Activated naive CD8-positive, alpha-beta T cell treated with anti-CD3 and anti-CD28 coated beads, Interleukin-2, amount 50 U/mL, for 24 hours (primary cell): ENCODE results near the gene CAPNS2.

ENCODE experiments used
- ATAC-seq: fragments of 150-1000 bp; cut with Tn5 transposase; one replicate; pipeline ENCODE4 v1.10.0; 2021
- DNase-seq: peaks from one replicate; pipeline ENCODE4 v3.0.0; 2021
- H3K27ac Mint-ChIP-seq: one replicate; pipeline ENCODE4 v1.8.0; 2021; ENCODE audit warnings: mild to moderate bottlenecking, mixed read lengths
- H3K27me3 Mint-ChIP-seq: one replicate; pipeline ENCODE4 v1.8.0; 2021; ENCODE audit warnings: mixed read lengths
- H3K36me3 Mint-ChIP-seq: one replicate; pipeline ENCODE4 v1.8.0; 2021; ENCODE audit warnings: low read depth, mixed read lengths
- H3K4me1 Mint-ChIP-seq: one replicate; pipeline ENCODE4 v1.8.0; 2021; ENCODE audit warnings: mixed read lengths
- H3K4me3 Mint-ChIP-seq: one replicate; pipeline ENCODE4 v1.8.0; 2021; ENCODE audit warnings: mild to moderate bottlenecking, moderate library complexity, mixed read lengths
- H3K9me3 Mint-ChIP-seq: one replicate; pipeline ENCODE4 v1.8.0; 2021; ENCODE audit warnings: mixed read lengths

The CAPNS2 gene

GRCh38 chr16:55566432-55567175 lies at the start of gene CAPNS2:
TSS of gene CAPNS2 (plus strand) at chr16:55566684. CDS start at chr16:55566757, 73 bp downstream.
- ATAC-seq (no peak), DNase-seq (no peak)
- no peaks in the 10 kb centered on the region for H3K4me1 Mint-ChIP-seq
- peaks cover 2% of the 10 kb centered on the region for H3K27me3 Mint-ChIP-seq
- H3K4me3 Mint-ChIP-seq = no peak within 1 kb of the TSS
- no peak within 1 kb of the TSS for H3K27ac Mint-ChIP-seq
- no peaks in the 10 kb centered on the region for H3K36me3 Mint-ChIP-seq
- no peaks in the 10 kb centered on the region for H3K9me3 Mint-ChIP-seq

GRCh38 chr16:55521792-55522191 lies 44.7 kb upstream of the CAPNS2 start:
- Mint-ChIP-seq H3K27ac (no peak overlapping the region), H3K4me1 (no peaks in the 10 kb centered on the region), H3K36me3 (no peaks in the 10 kb centered on the region), H3K4me3 (no peak overlapping the region), H3K27me3 (peaks cover 2% of the 10 kb centered on the region), H3K9me3 (peaks cover 7% of the 10 kb centered on the region)
- ATAC-seq (no peak), DNase-seq (no peak)

GRCh38 chr16:55526441-55526840 lies 40.0 kb upstream of the CAPNS2 start:
- Mint-ChIP-seq H3K4me3 (no peak overlapping the region), H3K9me3 (peaks cover 7% of the 10 kb centered on the region), H3K4me1 (no peaks in the 10 kb centered on the region), H3K27ac (no peak overlapping the region), H3K27me3 (no peaks in the 10 kb centered on the region), H3K36me3 (no peaks in the 10 kb centered on the region)
- no peak for ATAC-seq
- no peak for DNase-seq

DNA sequence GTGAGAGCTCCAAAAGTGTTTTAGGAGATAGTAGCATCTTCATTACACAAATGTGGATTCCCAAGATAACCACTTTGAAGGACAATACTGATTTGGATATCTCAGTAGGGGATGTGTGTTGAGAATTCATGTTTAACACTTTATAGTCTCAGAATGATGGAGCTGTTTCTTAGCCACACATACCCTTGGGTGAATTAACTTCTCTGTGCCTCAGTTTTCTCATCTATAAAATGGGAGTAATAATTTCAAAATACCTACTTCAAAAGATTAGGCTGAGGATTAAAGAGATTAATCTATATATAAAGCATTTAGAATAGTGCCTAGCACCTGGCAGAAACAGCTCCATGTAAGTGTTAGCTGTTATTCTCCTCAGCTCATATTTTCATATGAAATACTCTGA lies 38.6 kb upstream of the CAPNS2 start:
- Mint-ChIP-seq H3K4me1 (no peaks in the 10 kb centered on the region), H3K4me3 (no peak overlapping the region), H3K27ac (no peak overlapping the region), H3K9me3 (no peaks in the 10 kb centered on the region), H3K27me3 (no peaks in the 10 kb centered on the region), H3K36me3 (no peaks in the 10 kb centered on the region)
- ATAC-seq = no peak
- no peak for DNase-seq

DNA sequence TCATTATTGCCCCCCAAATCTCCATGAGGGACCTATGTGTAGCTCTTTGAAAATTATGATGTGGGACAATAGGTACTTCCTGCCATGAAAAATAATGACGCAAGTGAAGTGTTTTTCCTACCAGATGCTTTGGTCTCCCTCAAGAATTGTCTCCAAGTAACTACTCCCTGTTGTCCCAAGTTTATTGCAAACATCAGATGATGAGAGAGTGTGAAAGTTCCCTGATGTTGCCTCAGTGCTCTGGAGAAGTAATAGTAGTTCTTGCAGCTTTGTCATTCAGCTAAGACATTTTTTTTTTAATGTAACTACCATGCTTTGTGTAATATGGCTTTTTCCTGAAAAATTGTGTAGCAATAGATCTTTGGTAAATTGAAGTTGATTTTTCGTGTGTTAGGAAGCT lies 37.5 kb upstream of the CAPNS2 start:
- Mint-ChIP-seq H3K4me1 (no peaks in the 10 kb centered on the region), H3K27ac (no peak overlapping the region), H3K4me3 (no peak overlapping the region), H3K9me3 (no peaks in the 10 kb centered on the region), H3K27me3 (no peaks in the 10 kb centered on the region), H3K36me3 (no peaks in the 10 kb centered on the region)
- ATAC-seq = no peak
- no peak for DNase-seq

DNA sequence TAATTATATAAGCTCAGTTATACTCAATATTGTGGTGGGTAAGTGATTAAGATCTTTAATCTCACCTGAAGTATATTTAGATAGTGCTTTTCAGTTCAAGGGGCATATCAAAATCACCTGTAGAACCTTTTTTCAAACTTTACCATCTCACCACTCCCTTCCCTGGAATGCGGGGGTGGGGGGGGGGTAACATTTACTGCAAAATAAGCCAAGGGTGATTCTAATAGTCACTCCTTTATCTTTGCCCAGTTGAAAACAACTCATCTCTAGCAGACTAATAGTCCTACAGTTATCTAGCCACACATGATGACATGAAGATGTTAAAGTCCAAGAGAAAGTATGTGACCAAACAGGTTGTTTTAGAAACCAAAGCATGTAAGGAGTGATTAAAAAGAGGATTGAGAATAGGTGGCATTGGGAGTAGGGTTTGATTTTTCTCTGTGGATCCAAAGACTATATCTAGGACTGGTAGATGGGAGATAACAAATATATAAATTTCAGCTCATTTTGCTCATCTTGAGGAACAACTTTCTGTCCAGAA lies 36.1 kb upstream of the CAPNS2 start:
- H3K4me3 Mint-ChIP-seq = no peak overlapping the region
- H3K9me3 Mint-ChIP-seq = no peaks in the 10 kb centered on the region
- H3K36me3 Mint-ChIP-seq = no peaks in the 10 kb centered on the region
- ATAC-seq = no peak
- H3K27me3 Mint-ChIP-seq = no peaks in the 10 kb centered on the region
- H3K4me1 Mint-ChIP-seq = no peaks in the 10 kb centered on the region
- DNase-seq = no peak
- H3K27ac Mint-ChIP-seq = no peak overlapping the region

DNA sequence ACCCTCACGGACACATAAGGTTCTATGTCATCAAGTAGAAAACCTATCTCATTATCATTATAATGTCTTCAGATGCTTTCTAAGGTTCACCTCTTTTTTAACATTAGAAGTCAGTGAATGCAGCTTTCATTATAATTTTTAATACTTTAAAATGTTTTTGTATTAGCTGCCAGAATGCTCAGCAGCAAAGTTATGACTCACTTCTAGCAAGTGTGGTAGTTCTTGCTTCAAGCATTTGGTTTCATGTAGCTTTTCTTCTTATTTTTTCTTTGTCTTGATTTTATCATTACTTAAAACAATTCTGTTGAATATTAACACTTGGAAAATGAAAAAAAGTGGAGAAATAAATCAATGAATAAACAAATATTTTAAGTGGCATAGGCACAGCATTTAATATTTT lies 34.3 kb upstream of the CAPNS2 start:
- no peak for DNase-seq
- no peaks in the 10 kb centered on the region for H3K27me3 Mint-ChIP-seq
- no peak overlapping the region for H3K4me3 Mint-ChIP-seq
- H3K27ac Mint-ChIP-seq = no peak overlapping the region
- no peaks in the 10 kb centered on the region for H3K36me3 Mint-ChIP-seq
- H3K4me1 Mint-ChIP-seq = no peaks in the 10 kb centered on the region
- no peaks in the 10 kb centered on the region for H3K9me3 Mint-ChIP-seq
- no peak for ATAC-seq

DNA sequence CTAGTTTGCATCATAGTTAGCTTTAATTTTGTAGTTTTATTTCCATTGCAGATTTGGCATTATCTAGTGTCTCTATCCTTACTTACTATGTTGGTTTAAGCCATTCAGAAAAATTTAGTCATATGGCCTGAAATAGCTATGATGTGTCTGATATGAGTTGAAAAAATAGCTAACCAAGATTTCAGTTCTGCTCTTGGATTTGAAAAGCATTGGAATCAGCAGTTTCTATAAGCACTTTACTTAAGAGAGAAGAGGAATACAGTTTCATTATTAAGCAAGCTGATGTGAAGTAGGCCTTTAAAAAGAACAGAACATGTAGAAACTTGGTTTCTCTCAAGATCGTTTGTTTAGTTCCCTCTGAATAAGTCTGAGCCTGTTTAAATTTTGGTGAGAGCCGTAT lies 31.7 kb upstream of the CAPNS2 start:
- H3K9me3 Mint-ChIP-seq = no peaks in the 10 kb centered on the region
- no peaks in the 10 kb centered on the region for H3K36me3 Mint-ChIP-seq
- ATAC-seq (no peak), DNase-seq (no peak)
- H3K4me1 Mint-ChIP-seq = no peaks in the 10 kb centered on the region
- H3K27ac Mint-ChIP-seq = no peak overlapping the region
- H3K4me3 Mint-ChIP-seq = no peak overlapping the region
- no peaks in the 10 kb centered on the region for H3K27me3 Mint-ChIP-seq

DNA sequence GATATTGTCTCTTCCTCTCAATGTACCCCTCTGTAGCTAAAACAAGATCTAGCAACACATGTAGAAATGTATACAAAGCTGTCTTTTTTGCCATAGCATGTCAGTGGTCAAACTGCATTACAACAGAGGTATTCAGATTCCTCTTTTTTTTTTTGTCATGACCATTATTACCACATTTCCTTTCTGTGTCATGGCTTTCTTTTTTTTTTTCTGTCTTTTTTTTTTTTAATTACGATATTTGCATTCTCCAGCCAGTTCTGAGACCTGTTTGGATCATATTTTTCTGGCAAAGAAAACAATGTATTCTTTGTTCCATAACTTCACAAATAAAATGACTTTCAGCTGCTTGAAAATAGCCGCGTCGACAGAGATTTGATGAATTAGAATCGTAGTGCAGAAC lies 27.4 kb upstream of the CAPNS2 start:
- H3K36me3 Mint-ChIP-seq = no peaks in the 10 kb centered on the region
- no peaks in the 10 kb centered on the region for H3K9me3 Mint-ChIP-seq
- no peak for DNase-seq
- no peak overlapping the region for H3K4me3 Mint-ChIP-seq
- no peaks in the 10 kb centered on the region for H3K27me3 Mint-ChIP-seq
- no peak overlapping the region for H3K27ac Mint-ChIP-seq
- ATAC-seq = no peak
- H3K4me1 Mint-ChIP-seq = no peaks in the 10 kb centered on the region

DNA sequence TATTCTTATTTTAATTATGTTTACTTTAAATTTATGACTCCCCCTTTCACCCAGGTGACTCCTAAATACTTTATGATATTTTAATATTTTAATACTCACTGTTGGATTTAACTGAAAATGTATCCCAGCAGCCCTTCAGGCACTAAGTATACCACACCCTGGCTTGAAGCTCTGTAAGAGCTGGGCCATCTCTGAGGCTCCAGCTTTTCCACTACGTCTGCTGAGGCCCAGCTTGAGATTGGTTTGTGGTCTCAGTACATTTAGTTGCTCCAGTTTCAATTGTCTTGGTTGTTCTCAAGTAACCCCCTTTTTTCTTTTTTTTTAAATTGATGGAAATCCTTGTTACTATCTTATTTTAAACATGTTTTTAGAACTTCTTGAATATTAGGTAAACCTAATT lies 27.0 kb upstream of the CAPNS2 start:
- no peaks in the 10 kb centered on the region for H3K9me3 Mint-ChIP-seq
- no peak overlapping the region for H3K4me3 Mint-ChIP-seq
- H3K27me3 Mint-ChIP-seq = no peaks in the 10 kb centered on the region
- H3K27ac Mint-ChIP-seq = no peak overlapping the region
- H3K4me1 Mint-ChIP-seq = no peaks in the 10 kb centered on the region
- DNase-seq (no peak), ATAC-seq (no peak)
- H3K36me3 Mint-ChIP-seq = no peaks in the 10 kb centered on the region

DNA sequence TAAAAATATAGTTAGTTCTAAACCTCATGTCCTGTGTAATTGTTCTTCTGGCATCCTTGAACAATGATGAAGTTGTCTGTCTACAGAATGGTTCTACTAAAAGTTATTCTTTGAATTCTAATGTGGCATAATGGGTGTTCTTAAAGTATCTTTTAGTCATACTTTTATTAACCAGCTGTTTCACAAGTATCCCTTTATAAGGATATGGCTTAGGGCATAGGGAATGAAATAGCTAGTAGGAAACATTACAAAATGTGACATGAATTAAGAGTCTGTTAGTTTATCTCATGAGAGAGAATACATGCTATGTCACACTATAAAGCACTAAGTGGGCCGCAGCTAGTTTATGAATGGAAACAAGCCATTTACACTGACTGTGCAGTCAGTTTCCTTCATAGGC lies 26.3 kb upstream of the CAPNS2 start:
- ATAC-seq = no peak

DNA sequence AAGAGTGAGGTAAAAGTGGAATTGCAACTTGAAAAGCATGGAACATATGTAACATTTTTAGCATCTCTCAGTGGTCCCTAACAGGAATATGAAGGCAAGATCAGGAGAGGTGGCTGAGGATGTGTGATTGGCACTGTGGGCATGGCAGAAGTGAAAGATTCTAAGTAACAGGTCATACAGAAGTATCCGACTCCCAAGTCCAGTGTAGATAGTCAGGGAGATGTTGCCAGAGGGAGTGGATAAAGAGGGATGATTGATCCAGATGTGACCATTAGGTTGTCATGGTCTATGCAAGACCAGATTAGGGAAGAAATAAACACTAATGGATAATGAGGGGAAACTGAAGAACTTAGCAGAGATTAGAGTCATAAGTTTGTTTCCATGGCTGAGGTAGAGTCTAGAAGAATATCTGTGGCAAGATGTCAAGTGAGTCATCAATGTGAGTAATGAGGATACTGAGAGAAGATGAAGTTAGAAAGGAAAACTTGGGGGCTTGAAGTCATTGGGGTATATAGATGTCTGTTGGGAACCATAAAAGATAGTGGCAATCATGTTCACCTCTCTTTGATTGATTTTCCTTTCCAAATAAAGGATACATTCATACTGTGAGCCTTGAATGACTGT lies 23.9 kb upstream of the CAPNS2 start:
- Mint-ChIP-seq H3K4me1 (no peaks in the 10 kb centered on the region), H3K36me3 (no peaks in the 10 kb centered on the region), H3K4me3 (no peak overlapping the region), H3K9me3 (no peaks in the 10 kb centered on the region), H3K27ac (no peak overlapping the region), H3K27me3 (no peaks in the 10 kb centered on the region)
- DNase-seq (no peak), ATAC-seq (peak; percentile 71)

More for the DNA sequence above, 26.3 kb upstream of the CAPNS2 start:
- no peak for DNase-seq
- Mint-ChIP-seq H3K36me3 (no peaks in the 10 kb centered on the region), H3K9me3 (no peaks in the 10 kb centered on the region), H3K27me3 (no peaks in the 10 kb centered on the region), H3K4me3 (no peak overlapping the region), H3K27ac (no peak overlapping the region), H3K4me1 (no peaks in the 10 kb centered on the region)

DNA sequence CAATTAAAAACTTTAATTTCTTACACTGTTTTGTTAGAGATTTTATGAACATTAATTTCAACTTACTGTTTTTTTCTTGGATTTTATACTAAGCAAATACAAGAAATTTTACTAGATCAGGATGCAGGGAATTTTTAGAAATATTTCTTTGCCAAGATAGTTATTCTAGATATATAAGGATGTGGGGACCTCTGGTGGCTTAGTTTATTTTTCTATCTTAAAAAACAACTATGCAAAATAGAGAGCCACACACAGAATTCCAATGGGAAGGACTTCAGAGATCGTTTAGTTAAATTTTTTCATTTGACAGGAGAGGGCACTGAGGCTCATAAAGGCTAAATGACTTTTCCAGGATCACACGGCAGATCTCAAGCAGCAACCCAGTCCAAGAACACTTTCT lies 23.0 kb upstream of the CAPNS2 start:
- Mint-ChIP-seq H3K4me1 (no peaks in the 10 kb centered on the region), H3K36me3 (no peaks in the 10 kb centered on the region), H3K4me3 (no peak overlapping the region), H3K27me3 (no peaks in the 10 kb centered on the region), H3K27ac (no peak overlapping the region), H3K9me3 (no peaks in the 10 kb centered on the region)
- ATAC-seq = no peak
- DNase-seq = no peak

DNA sequence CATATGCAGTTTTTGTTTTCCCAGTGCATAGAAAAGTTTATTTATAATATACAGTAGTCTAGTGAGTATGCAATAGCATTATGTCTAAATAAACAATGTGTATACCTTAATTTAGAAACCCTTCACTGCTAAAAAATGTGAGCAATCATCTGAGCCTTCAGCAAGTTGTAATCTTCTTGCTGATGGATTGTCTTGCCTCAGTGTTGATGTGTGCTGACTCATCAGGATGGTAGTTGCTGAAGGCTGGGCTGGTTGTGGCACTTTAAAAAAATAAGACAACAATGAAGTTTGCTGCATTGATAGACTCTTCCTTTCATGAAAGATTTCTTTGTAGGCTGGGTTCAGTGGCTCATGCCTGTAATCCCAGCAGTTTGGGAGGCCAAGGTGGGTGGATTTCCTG lies 13.9 kb upstream of the CAPNS2 start:
- no peaks in the 10 kb centered on the region for H3K4me1 Mint-ChIP-seq
- H3K4me3 Mint-ChIP-seq = no peak overlapping the region
- no peak overlapping the region for H3K27ac Mint-ChIP-seq
- no peak for DNase-seq
- ATAC-seq = no peak
- no peaks in the 10 kb centered on the region for H3K9me3 Mint-ChIP-seq
- no peaks in the 10 kb centered on the region for H3K27me3 Mint-ChIP-seq
- H3K36me3 Mint-ChIP-seq = no peaks in the 10 kb centered on the region

DNA sequence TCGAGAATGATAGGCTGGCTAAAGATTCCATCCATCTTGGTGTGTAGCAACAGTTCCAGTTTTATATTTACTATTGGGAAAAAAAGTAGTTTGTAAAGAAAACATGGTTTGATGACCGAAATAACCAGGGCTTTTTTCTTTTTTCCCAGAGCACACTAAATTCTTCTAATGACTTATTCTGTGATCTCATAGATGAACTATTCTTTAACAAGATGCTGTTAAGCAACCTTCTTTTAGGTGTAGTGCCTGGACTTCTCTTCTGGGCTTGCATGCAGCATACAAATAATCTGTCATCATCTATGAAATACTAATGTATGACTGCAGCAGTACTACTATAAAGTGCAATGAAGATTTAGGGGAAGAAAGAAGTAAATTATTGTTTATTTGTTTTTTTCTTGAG lies 11.0 kb upstream of the CAPNS2 start:
- Mint-ChIP-seq H3K36me3 (no peaks in the 10 kb centered on the region), H3K27ac (no peak overlapping the region)

More for the DNA sequence above, 11.0 kb upstream of the CAPNS2 start:
- H3K9me3 Mint-ChIP-seq = no peaks in the 10 kb centered on the region
- DNase-seq (no peak), ATAC-seq (no peak)
- no peaks in the 10 kb centered on the region for H3K4me1 Mint-ChIP-seq
- no peaks in the 10 kb centered on the region for H3K27me3 Mint-ChIP-seq
- no peak overlapping the region for H3K4me3 Mint-ChIP-seq
